HEK293 (cell line): ENCODE measurements around the gene VWCE.
A peak's percentile ranks its signal among the peaks of the same experiment; 100 is the strongest.

Experiments
- CTCF ChIA-PET: fragments of 350-600 bp; formaldehyde crosslinking; extraction: SDS; loops from one replicate; lab custom pipeline; 2021; ENCODE audit warnings: antibody characterized with exemption; lab: Yijun Ruan, JAX
- POLR2A ChIA-PET: fragments of 300-600 bp; formaldehyde crosslinking; extraction: SDS; loops from one replicate; lab custom pipeline; 2020; ENCODE audit warnings: antibody characterized with exemption, inconsistent platforms; lab: Yijun Ruan, JAX
- H3K27ac ChIP-seq: fragments of 200-500 bp; sonication (Bioruptor generic); 2 replicates; pipeline ENCODE4 v1.5.1; 2014; ENCODE audit warnings: low read depth, low read length, control low read depth, inconsistent platforms; ENCODE audit errors: extremely low read depth
- H3K36me3 ChIP-seq, 2 experiments: fragments of 200-500 bp in 1 of 2; sonication (Bioruptor generic) in 1 of 2; 1 replicate in 1 of 2; 2 replicates in 1 of 2; pipeline ENCODE4 v1.5.1; 2014 to 2017; ENCODE audit warnings: inconsistent platforms in 2 of 2, low read length in 2 of 2; ENCODE audit not compliant: control insufficient read depth in 2 of 2, insufficient read depth in 1 of 2
- H3K4me1 ChIP-seq: fragments of 200-500 bp; sonication (Bioruptor generic); 2 replicates; pipeline ENCODE4 v1.5.1; 2014; ENCODE audit warnings: mild to moderate bottlenecking, low read length, inconsistent platforms; ENCODE audit not compliant: control insufficient read depth, insufficient read depth
- H3K4me3 ChIP-seq: 2 replicates; pipeline ENCODE4 v1.5.1; 2011; ENCODE audit warnings: low read depth, mild to moderate bottlenecking, control low read depth, low read length, moderate library complexity
- H3K9me3 ChIP-seq: fragments of 200-500 bp; sonication (Bioruptor generic); 2 replicates; pipeline ENCODE4 v1.5.1; 2014; ENCODE audit warnings: low read depth, low read length, inconsistent platforms; ENCODE audit not compliant: control insufficient read depth, insufficient read depth
- GLI4 ChIP-seq: fragments of 450-650 bp; formaldehyde crosslinking; IDR thresholded peaks from 2 replicates; pipeline ENCODE4 v1.5.1; 2016; ENCODE audit warnings: missing biosample characterization, missing genetic modification characterization
- KLF1 ChIP-seq: fragments of 450-650 bp; formaldehyde crosslinking; IDR thresholded peaks from 2 replicates; pipeline ENCODE4 v1.5.1; 2016; ENCODE audit warnings: missing biosample characterization, missing genetic modification characterization
- OSR2 ChIP-seq: fragments of 450-650 bp; formaldehyde crosslinking; IDR thresholded peaks from 2 replicates; pipeline ENCODE4 v1.5.1; 2016; ENCODE audit warnings: missing biosample characterization, missing genetic modification characterization
- OVOL3 ChIP-seq: fragments of 450-650 bp; formaldehyde crosslinking; IDR thresholded peaks from 2 replicates; pipeline ENCODE4 v1.5.1; 2016; ENCODE audit warnings: missing biosample characterization, missing genetic modification characterization
- SALL2 ChIP-seq: fragments of 450-650 bp; formaldehyde crosslinking; IDR thresholded peaks from 2 replicates; pipeline ENCODE4 v1.5.0; 2017; ENCODE audit warnings: missing biosample characterization, mild to moderate bottlenecking, missing genetic modification characterization, borderline replicate concordance
- ZFP3 ChIP-seq: fragments of 450-650 bp; formaldehyde crosslinking; IDR thresholded peaks from 2 replicates; pipeline ENCODE4 v1.5.1; 2016; ENCODE audit warnings: low read depth, missing biosample characterization, missing genetic modification characterization
- ZFP41 ChIP-seq: fragments of 450-650 bp; formaldehyde crosslinking; IDR thresholded peaks from 2 replicates; pipeline ENCODE4 v1.5.1; 2016; ENCODE audit warnings: missing biosample characterization, missing genetic modification characterization, borderline replicate concordance
- ZIC2 ChIP-seq: fragments of 450-650 bp; formaldehyde crosslinking; IDR thresholded peaks from 2 replicates; pipeline ENCODE4 v1.5.1; 2016; ENCODE audit warnings: missing biosample characterization, missing genetic modification characterization
- ZNF114 ChIP-seq: fragments of 450-650 bp; formaldehyde crosslinking; IDR thresholded peaks from 2 replicates; pipeline ENCODE4 v1.5.0; 2017; ENCODE audit warnings: missing biosample characterization, missing genetic modification characterization
- ZNF132 ChIP-seq: fragments of 450-650 bp; formaldehyde crosslinking; IDR thresholded peaks from 2 replicates; pipeline ENCODE4 v1.5.1; 2017; ENCODE audit warnings: missing biosample characterization, missing genetic modification characterization, borderline replicate concordance
- ZNF157 ChIP-seq: fragments of 450-650 bp; formaldehyde crosslinking; IDR thresholded peaks from 2 replicates; pipeline ENCODE4 v1.5.1; 2016; ENCODE audit warnings: missing biosample characterization, missing genetic modification characterization
- ZNF350 ChIP-seq: fragments of 450-650 bp; formaldehyde crosslinking; IDR thresholded peaks from 2 replicates; pipeline ENCODE4 v1.5.0; 2017; ENCODE audit warnings: missing biosample characterization, mild to moderate bottlenecking, missing genetic modification characterization
- ZNF37A ChIP-seq: fragments of 450-650 bp; IDR thresholded peaks from 2 replicates; pipeline ENCODE4 v1.5.1; 2018; ENCODE audit warnings: missing biosample characterization, missing genetic modification characterization
- ZNF394 ChIP-seq: fragments of 450-650 bp; formaldehyde crosslinking; IDR thresholded peaks from 2 replicates; pipeline ENCODE4 v1.5.1; 2016; ENCODE audit warnings: missing biosample characterization, missing genetic modification characterization, mild to moderate bottlenecking, moderate library complexity, borderline replicate concordance
- ZNF585B ChIP-seq: fragments of 450-650 bp; formaldehyde crosslinking; IDR thresholded peaks from 2 replicates; pipeline ENCODE4 v1.5.1; 2016; ENCODE audit warnings: missing biosample characterization, missing genetic modification characterization
- ZNF777 ChIP-seq: fragments of 450-650 bp; formaldehyde crosslinking; IDR thresholded peaks from 2 replicates; pipeline ENCODE4 v1.5.1; 2017; ENCODE audit warnings: missing biosample characterization, missing genetic modification characterization, borderline replicate concordance
- TF ChIP-seq, protein P1 (sequence below): fragments of 450-650 bp; formaldehyde crosslinking; IDR thresholded peaks from 2 replicates; pipeline ENCODE4 v1.5.1; 2017; ENCODE audit warnings: missing biosample characterization, missing genetic modification characterization
- TF ChIP-seq, protein P2 (sequence below): fragments of 450-650 bp; formaldehyde crosslinking; IDR thresholded peaks from 2 replicates; pipeline ENCODE4 v1.5.1; 2016; ENCODE audit warnings: missing biosample characterization, missing genetic modification characterization, borderline replicate concordance
- TF ChIP-seq, protein P3 (sequence below): fragments of 450-650 bp; formaldehyde crosslinking; conservative IDR thresholded peaks from 2 replicates; pipeline ENCODE4 v1.5.1; 2016; ENCODE audit warnings: low read depth, missing biosample characterization, missing genetic modification characterization
- TF ChIP-seq, protein P4 (sequence below): fragments of 450-650 bp; formaldehyde crosslinking; conservative IDR thresholded peaks from 2 replicates; pipeline ENCODE4 v1.5.1; 2016; ENCODE audit warnings: low read depth, missing biosample characterization, missing genetic modification characterization

VWCE gene

GRCh38 chr11:61266602-61267001 lies 28.5 kb downstream of the VWCE start:
- POLR2A ChIA-PET = no interaction called here
- Histone ChIP-seq H3K9me3 (no peaks in the 10 kb centered on the region), H3K27ac (no peak overlapping the region), H3K4me1 (no peaks in the 10 kb centered on the region), H3K4me3 (no peak overlapping the region), H3K36me3 (peaks cover 0 to 8% of the 10 kb centered on the region in 2 experiments; a peak in 1 of 3 replicates)
- CTCF ChIA-PET = interaction anchor here (0.5 to 0.7 kb wide), 3 partner anchors 54 to 248 kb away, joined by 3 to 6 read pairs (median 4); partner anchors contain the start of gene TMEM138
- TF ChIP-seq ZNF585B (tag by site-specific recombination) (no peak), KLF1 (tag by site-specific recombination) (0 out of 2 replicates have a peak, but pooled peaks have one; percentile 20)

DNA sequence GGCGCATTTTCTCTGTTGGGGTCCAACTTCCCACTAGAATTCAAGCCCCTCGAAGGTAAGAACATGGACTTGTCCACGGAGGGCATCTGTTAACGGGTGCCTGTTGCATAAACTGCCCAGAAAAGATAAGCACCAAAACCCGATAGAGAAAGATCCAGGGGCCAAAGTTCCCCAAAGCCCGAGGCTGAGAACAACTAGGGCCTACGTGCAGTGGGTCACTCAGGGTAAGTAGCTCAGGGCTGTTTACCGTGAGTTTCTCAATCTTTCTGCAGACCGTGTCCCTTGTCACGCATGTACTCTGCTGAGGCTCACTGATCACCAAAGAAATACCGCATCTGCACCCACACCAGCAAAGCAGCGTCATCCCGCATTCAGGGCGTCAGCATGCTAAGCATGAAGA lies 29.8 kb downstream of the VWCE start:
- no peaks in the 10 kb centered on the region for H3K4me1 ChIP-seq
- TF ChIP-seq ZNF777 (tag by site-specific recombination) = no peak
- TF ChIP-seq ZNF132 (tag by site-specific recombination) = no peak
- TF ChIP-seq ZIC2 (tag by site-specific recombination) = no peak
- no peak for TF ChIP-seq ZNF37A (tag by site-specific recombination)
- TF ChIP-seq OVOL3 = no peak
- no peak for TF ChIP-seq ZNF394 (tag by site-specific recombination)
- TF ChIP-seq, protein P1, sequence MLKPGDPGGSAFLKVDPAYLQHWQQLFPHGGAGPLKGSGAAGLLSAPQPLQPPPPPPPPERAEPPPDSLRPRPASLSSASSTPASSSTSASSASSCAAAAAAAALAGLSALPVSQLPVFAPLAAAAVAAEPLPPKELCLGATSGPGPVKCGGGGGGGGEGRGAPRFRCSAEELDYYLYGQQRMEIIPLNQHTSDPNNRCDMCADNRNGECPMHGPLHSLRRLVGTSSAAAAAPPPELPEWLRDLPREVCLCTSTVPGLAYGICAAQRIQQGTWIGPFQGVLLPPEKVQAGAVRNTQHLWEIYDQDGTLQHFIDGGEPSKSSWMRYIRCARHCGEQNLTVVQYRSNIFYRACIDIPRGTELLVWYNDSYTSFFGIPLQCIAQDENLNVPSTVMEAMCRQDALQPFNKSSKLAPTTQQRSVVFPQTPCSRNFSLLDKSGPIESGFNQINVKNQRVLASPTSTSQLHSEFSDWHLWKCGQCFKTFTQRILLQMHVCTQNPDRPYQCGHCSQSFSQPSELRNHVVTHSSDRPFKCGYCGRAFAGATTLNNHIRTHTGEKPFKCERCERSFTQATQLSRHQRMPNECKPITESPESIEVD (tag by site-specific recombination) = no peak
- TF ChIP-seq, all 188 proteins: peak for 0
- ChIA-PET POLR2A (no interaction called here), CTCF (interaction anchor here (0.7 kb wide), 1 partner anchor 131 kb away, joined by 3 read pairs; no protein-coding TSS in a partner anchor)
- Histone ChIP-seq H3K9me3 (no peaks in the 10 kb centered on the region), H3K4me3 (no peak overlapping the region), H3K36me3 (peaks cover 0 to 3% of the 10 kb centered on the region in 2 experiments; a peak in 2 of 3 replicates), H3K27ac (no peak overlapping the region)

- CTCF ChIA-PET = interaction anchor here (1.0 kb wide), 1 partner anchor 11 kb away, joined by 4 read pairs; no protein-coding TSS in a partner anchor
- no peaks in the 10 kb centered on the region for H3K4me1 ChIP-seq
- no peak overlapping the region for H3K4me3 ChIP-seq
- H3K27ac ChIP-seq = no peak overlapping the region
- POLR2A ChIA-PET = no interaction called here
- peaks cover 0 to 3% of the 10 kb centered on the region in 2 experiments; a peak in 2 of 3 replicates for H3K36me3 ChIP-seq
- no peaks in the 10 kb centered on the region for H3K9me3 ChIP-seq
- TF ChIP-seq, protein P2, sequence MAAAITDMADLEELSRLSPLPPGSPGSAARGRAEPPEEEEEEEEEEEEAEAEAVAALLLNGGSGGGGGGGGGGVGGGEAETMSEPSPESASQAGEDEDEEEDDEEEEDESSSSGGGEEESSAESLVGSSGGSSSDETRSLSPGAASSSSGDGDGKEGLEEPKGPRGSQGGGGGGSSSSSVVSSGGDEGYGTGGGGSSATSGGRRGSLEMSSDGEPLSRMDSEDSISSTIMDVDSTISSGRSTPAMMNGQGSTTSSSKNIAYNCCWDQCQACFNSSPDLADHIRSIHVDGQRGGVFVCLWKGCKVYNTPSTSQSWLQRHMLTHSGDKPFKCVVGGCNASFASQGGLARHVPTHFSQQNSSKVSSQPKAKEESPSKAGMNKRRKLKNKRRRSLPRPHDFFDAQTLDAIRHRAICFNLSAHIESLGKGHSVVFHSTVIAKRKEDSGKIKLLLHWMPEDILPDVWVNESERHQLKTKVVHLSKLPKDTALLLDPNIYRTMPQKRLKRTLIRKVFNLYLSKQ (tag by site-specific recombination) = no peak
- TF ChIP-seq ZNF157 (tag by site-specific recombination) (no peak), ZNF350 (tag by site-specific recombination) (no peak), GLI4 (tag by site-specific recombination) (no peak), SALL2 (tag by site-specific recombination) (no peak), ZFP3 (no peak), ZFP41 (tag by site-specific recombination) (no peak), OSR2 (tag by site-specific recombination) (no peak), ZNF114 (tag by site-specific recombination) (no peak)
- TF ChIP-seq, protein P3, sequence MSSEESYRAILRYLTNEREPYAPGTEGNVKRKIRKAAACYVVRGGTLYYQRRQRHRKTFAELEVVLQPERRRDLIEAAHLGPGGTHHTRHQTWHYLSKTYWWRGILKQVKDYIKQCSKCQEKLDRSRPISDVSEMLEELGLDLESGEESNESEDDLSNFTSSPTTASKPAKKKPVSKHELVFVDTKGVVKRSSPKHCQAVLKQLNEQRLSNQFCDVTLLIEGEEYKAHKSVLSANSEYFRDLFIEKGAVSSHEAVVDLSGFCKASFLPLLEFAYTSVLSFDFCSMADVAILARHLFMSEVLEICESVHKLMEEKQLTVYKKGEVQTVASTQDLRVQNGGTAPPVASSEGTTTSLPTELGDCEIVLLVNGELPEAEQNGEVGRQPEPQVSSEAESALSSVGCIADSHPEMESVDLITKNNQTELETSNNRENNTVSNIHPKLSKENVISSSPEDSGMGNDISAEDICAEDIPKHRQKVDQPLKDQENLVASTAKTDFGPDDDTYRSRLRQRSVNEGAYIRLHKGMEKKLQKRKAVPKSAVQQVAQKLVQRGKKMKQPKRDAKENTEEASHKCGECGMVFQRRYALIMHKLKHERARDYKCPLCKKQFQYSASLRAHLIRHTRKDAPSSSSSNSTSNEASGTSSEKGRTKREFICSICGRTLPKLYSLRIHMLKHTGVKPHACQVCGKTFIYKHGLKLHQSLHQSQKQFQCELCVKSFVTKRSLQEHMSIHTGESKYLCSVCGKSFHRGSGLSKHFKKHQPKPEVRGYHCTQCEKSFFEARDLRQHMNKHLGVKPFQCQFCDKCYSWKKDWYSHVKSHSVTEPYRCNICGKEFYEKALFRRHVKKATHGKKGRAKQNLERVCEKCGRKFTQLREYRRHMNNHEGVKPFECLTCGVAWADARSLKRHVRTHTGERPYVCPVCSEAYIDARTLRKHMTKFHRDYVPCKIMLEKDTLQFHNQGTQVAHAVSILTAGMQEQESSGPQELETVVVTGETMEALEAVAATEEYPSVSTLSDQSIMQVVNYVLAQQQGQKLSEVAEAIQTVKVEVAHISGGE = no peak
- TF ChIP-seq, protein P4, sequence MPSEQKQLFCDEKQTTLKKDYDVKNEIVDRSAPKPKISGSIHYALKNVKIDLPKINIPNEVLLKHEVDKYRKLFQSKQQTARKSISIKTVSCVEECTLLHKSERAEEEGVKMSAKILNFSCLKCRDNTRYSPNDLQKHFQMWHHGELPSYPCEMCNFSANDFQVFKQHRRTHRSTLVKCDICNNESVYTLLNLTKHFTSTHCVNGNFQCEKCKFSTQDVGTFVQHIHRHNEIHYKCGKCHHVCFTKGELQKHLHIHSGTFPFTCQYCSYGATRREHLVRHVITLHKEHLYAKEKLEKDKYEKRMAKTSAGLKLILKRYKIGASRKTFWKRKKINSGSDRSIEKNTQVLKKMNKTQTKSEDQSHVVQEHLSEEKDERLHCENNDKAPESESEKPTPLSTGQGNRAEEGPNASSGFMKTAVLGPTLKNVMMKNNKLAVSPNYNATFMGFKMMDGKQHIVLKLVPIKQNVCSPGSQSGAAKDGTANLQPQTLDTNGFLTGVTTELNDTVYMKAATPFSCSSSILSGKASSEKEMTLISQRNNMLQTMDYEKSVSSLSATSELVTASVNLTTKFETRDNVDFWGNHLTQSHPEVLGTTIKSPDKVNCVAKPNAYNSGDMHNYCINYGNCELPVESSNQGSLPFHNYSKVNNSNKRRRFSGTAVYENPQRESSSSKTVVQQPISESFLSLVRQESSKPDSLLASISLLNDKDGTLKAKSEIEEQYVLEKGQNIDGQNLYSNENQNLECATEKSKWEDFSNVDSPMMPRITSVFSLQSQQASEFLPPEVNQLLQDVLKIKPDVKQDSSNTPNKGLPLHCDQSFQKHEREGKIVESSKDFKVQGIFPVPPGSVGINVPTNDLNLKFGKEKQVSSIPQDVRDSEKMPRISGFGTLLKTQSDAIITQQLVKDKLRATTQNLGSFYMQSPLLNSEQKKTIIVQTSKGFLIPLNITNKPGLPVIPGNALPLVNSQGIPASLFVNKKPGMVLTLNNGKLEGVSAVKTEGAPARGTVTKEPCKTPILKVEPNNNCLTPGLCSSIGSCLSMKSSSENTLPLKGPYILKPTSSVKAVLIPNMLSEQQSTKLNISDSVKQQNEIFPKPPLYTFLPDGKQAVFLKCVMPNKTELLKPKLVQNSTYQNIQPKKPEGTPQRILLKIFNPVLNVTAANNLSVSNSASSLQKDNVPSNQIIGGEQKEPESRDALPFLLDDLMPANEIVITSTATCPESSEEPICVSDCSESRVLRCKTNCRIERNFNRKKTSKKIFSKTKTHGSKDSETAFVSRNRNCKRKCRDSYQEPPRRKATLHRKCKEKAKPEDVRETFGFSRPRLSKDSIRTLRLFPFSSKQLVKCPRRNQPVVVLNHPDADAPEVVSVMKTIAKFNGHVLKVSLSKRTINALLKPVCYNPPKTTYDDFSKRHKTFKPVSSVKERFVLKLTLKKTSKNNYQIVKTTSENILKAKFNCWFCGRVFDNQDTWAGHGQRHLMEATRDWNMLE = no peak
Observed at GRCh38 chr11:61264795-61265194, 30.3 kb downstream of the VWCE start.
